ENCODE measurements around the gene AK9. TPM values are rescaled to one million over a fixed set of nuclear protein-coding genes. Genes with fewer than 3 reads are reported as not detected.

AK9 gene
- total and polyA plus RNA-seq, 2 of the 4 experiments (the other 2 are of a cell fraction), result 1.7 to 1.8 TPM

DNA sequence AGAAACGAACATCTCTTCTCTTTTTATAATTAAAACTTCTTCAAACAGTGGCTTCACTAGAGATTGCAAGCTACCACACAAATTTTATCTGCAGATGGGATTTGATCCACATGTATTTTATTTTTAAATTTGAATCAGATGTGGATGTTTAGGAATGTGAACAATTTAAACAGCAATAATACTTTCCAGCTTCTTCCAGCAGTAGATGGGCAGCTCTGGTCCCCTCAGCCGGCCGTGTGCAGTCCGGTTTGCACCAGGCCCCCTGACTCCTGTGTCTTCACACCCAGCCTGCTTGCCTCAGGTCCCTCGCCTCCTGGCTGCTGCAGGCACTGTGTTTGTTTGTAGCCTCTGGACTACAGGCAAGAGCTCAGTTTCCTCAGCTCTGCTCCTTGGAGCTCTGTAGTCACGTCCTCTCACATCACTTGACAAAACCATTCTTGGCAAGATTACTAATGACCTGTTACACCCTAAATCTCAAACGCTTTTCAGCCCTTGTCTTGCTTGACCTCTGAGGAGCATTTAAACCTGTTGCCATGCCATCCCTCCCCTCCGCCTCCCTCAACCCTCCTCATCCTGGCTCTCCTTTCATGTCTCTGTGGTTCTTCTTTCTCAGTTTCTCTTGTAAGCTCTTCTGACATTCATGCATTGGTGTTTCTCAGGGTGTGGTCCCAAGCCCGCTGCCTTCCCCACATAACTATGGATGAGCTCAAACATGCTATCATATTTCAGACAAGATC lies 194.8 kb downstream of the AK9 start:
- Histone ChIP-seq H2BK120ac (ENCODE audit: low read depth, low read length) (no peak overlapping the region), H3K56ac (ENCODE audit: extremely low read depth, insufficient read depth, low read length) (no peak overlapping the region), H2AK9ac (replicated peaks; ENCODE audit: low read depth, low read length, poor library complexity) (no peak overlapping the region), H3K4me1 (ENCODE audit: control insufficient read depth, insufficient read depth, low read length) (no peaks in the 10 kb centered on the region), H4K5ac (ENCODE audit: low read depth, low read length) (no peak overlapping the region), H3K79me1 (ENCODE audit: low read depth in 1 of 2, low read length in 2 of 2) (no peaks in the 10 kb centered on the region), H2BK15ac (ENCODE audit: low read depth, low read length) (no peak overlapping the region), H3K18ac (ENCODE audit: low read depth, low read length) (no peak overlapping the region), H2BK20ac (ENCODE audit: low read depth, low read length) (no peak overlapping the region), H2BK5ac (ENCODE audit: low read depth, low read length, poor library complexity, severe bottlenecking) (no peak overlapping the region), H3K9me3 (ENCODE audit: control insufficient read depth, insufficient read depth, low read length) (no peaks in the 10 kb centered on the region), H3K23ac (ENCODE audit: low read depth, low read length) (no peak overlapping the region; the same call in 1 of the 2 replicates), H2AK5ac (ENCODE audit: low read depth, low read length) (no peak overlapping the region), H3K9ac (ENCODE audit: low read depth, low read length) (no peak overlapping the region), H4K8ac (ENCODE audit: low read depth in 2 of 2, low read length in 2 of 2) (no peak overlapping the region), H3K36me3 (ENCODE audit: control insufficient read depth, insufficient read depth, low read length) (no peaks in the 10 kb centered on the region), H3K4ac (ENCODE audit: low read depth, low read length) (no peak overlapping the region), H2AFZ (replicated peaks; ENCODE audit: low read length, poor library complexity) (no peak overlapping the region), H3K14ac (replicated peaks; ENCODE audit: low read depth, low read length) (no peak overlapping the region), H4K91ac (ENCODE audit: insufficient read depth, low read depth, low read length) (no peak overlapping the region), H3K27ac (ENCODE audit: insufficient read depth, low read length) (no peak overlapping the region), H3K4me3 (ENCODE audit: insufficient read depth, low read depth, low read length) (no peak overlapping the region), H3K9me1 (ENCODE audit: insufficient read depth, low read length) (no peaks in the 10 kb centered on the region), H3K27me3 (ENCODE audit: control insufficient read depth, insufficient read depth, low read length) (peaks cover 14% of the 10 kb centered on the region), H4K20me1 (ENCODE audit: insufficient read depth, low read length) (no peaks in the 10 kb centered on the region), H3K4me2 (ENCODE audit: low read depth, low read length) (no peak overlapping the region)
- dilution Hi-C loops (cut with HindIII; ENCODE audit: low sequenced_read_pairs, unreplicated experiment), result no loop called here
- ChIA-PET POLR2A (ENCODE audit: unreplicated experiment) (interaction anchor here (0.6 kb wide), 1 partner anchor 214 kb away, joined by 3 read pairs; no protein-coding TSS in a partner anchor), CTCF (no interaction called here)
- ATAC-seq (ENCODE audit: low read depth) (no peak; the same call in 1 of the 2 replicates), DNase-seq (no peak)
- BruUV-seq (replicated peaks), result no TSS peak
- TF ChIP-seq RCOR1 (IDR thresholded peaks at IDR 0.05; ENCODE audit: insufficient replicate concordance, low read length) (no peak), CTCF (conservative IDR thresholded peaks at IDR 0.05; ENCODE audit: low read depth, low read length) (no peak), NFE2L2 (IDR thresholded peaks at IDR 0.05; ENCODE audit: low read depth, low read length) (no peak), FOS (IDR thresholded peaks at IDR 0.05; ENCODE audit: low read depth, low read length) (no peak), RFX5 (IDR thresholded peaks at IDR 0.05; ENCODE audit: low read depth, low read length) (no peak), POLR2A (IDR thresholded peaks at IDR 0.05; ENCODE audit: low read depth, low read length) (no peak), RAD21 (IDR thresholded peaks at IDR 0.05; ENCODE audit: low read length) (no peak), BHLHE40 (IDR thresholded peaks at IDR 0.05; ENCODE audit: low read depth, low read length) (no peak), MAZ (IDR thresholded peaks at IDR 0.05; ENCODE audit: borderline replicate concordance, low read depth, low read length) (no peak)
- TF ChIP-seq, protein P1, sequence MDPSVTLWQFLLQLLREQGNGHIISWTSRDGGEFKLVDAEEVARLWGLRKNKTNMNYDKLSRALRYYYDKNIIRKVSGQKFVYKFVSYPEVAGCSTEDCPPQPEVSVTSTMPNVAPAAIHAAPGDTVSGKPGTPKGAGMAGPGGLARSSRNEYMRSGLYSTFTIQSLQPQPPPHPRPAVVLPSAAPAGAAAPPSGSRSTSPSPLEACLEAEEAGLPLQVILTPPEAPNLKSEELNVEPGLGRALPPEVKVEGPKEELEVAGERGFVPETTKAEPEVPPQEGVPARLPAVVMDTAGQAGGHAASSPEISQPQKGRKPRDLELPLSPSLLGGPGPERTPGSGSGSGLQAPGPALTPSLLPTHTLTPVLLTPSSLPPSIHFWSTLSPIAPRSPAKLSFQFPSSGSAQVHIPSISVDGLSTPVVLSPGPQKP (IDR thresholded peaks at IDR 0.05; ENCODE audit: borderline replicate concordance, low read depth, low read length), result no peak
- intact Hi-C loops (cut with micrococcal nuclease), result no loop called here
- 28 to 100% methylated on average over 1 to 6 of the region's 9 CpGs for WGBS, 2 experiments (ENCODE audit: extremely low coverage in 2 of 2, insufficient read length in 1 of 2)
- in situ Hi-C loops (cut with MboI; ENCODE audit: low sequenced_read_pairs), result no loop called here
